GM12878 (cell line): ENCODE results near the gene CDH15.

ENCODE experiments used
- BACH1 ChIP-seq: fragments of 450-650 bp; IDR thresholded peaks from 2 replicates; pipeline ENCODE4 v1.6.1; 2017; ENCODE audit warnings: mild to moderate bottlenecking, borderline replicate concordance
- BRCA1 ChIP-seq: IDR thresholded peaks from 2 replicates; pipeline ENCODE4 v1.6.1; 2011; ENCODE audit warnings: low read depth, low read length, improper control_type of control experiment
- CTCF ChIP-seq, 3 experiments: IDR thresholded peaks in 2 of 3; conservative IDR thresholded peaks in 1 of 3; 2 replicates each; pipeline ENCODE4 v1.5.1; 2011; ENCODE audit warnings: low read depth in 3 of 3, low read length in 3 of 3, mild to moderate bottlenecking in 3 of 3, control low read depth in 2 of 3, moderate library complexity in 2 of 3, inconsistent platforms in 1 of 3, mixed read lengths in 1 of 3; ENCODE audit not compliant: control insufficient read depth in 2 of 3, insufficient read depth in 1 of 3; ENCODE audit errors: extremely low read depth in 1 of 3
- HCFC1 ChIP-seq: fragments of 150-350 bp; IDR thresholded peaks from 2 replicates; pipeline ENCODE4 v1.6.1; 2014; ENCODE audit warnings: low read length
- JUND ChIP-seq: IDR thresholded peaks from 2 replicates; pipeline ENCODE4 v1.6.1; 2012; ENCODE audit warnings: low read depth, mild to moderate bottlenecking, low read length, improper control_type of control experiment, moderate library complexity
- MYC ChIP-seq: IDR thresholded peaks from 2 replicates; pipeline ENCODE4 v1.6.1; 2011; ENCODE audit warnings: mild to moderate bottlenecking, low read length, moderate library complexity, inconsistent platforms; ENCODE audit not compliant: insufficient read depth, insufficient replicate concordance, insufficient read length, severe bottlenecking
- POLR2A ChIP-seq: IDR thresholded peaks from 2 replicates; pipeline ENCODE4 v1.6.1; 2011; ENCODE audit warnings: low read depth, mild to moderate bottlenecking, low read length
- SMC3 ChIP-seq: IDR thresholded peaks from 2 replicates; pipeline ENCODE4 v1.6.1; 2011; ENCODE audit warnings: low read length, improper control_type of control experiment, borderline replicate concordance
- ZBTB40 ChIP-seq: fragments of 450-650 bp; IDR thresholded peaks from 2 replicates; pipeline ENCODE4 v1.6.1; 2016; ENCODE audit warnings: mild to moderate bottlenecking, moderate library complexity, borderline replicate concordance

DNA sequence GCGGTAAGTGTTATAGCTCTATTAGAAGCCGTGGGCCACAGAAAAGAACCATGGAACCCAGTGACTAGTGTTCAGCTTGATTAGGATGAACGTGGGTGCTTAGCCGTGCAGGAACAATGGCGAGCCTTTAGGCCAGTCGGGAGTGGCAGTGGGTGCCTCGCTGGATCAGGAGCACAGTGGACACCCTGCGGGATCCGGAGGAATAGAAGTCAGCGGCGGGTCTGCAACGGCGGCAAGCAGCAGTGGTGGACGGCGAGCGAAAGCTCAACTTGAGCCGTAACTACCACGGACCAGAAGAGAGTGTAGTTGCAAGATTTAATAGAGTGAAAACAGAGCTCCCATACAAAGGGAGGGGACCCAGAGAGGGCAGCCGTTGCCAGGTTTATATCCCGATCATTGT lies 37.3 kb upstream of the CDH15 start:
- TF ChIP-seq JUND (no peak), CTCF (IDR thresholded peaks at IDR 0.05 in 2 of 3, conservative IDR thresholded peaks at IDR 0.05 in 1 of 3; ENCODE audit: control insufficient read depth in 2 of 3, extremely low read depth in 1 of 3, insufficient read depth in 1 of 3, low read depth in 3 of 3, low read length in 3 of 3) (no peak), HCFC1 (no peak), POLR2A (no peak), BRCA1 (no peak), MYC (no peak), ZBTB40 (no peak), BACH1 (no peak), SMC3 (no peak)
